Measurements from ENCODE around the gene TPD52L1.

The TPD52L1 gene

GRCh38 chr6:125285353-125285752 is 131.8 kb downstream of the TPD52L1 start:
- no peak overlapping the region for H3K27ac ChIP-seq
- TF ChIP-seq, protein P1, sequence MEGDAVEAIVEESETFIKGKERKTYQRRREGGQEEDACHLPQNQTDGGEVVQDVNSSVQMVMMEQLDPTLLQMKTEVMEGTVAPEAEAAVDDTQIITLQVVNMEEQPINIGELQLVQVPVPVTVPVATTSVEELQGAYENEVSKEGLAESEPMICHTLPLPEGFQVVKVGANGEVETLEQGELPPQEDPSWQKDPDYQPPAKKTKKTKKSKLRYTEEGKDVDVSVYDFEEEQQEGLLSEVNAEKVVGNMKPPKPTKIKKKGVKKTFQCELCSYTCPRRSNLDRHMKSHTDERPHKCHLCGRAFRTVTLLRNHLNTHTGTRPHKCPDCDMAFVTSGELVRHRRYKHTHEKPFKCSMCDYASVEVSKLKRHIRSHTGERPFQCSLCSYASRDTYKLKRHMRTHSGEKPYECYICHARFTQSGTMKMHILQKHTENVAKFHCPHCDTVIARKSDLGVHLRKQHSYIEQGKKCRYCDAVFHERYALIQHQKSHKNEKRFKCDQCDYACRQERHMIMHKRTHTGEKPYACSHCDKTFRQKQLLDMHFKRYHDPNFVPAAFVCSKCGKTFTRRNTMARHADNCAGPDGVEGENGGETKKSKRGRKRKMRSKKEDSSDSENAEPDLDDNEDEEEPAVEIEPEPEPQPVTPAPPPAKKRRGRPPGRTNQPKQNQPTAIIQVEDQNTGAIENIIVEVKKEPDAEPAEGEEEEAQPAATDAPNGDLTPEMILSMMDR (IDR thresholded peaks at IDR 0.05): no peak
- no peak for TF ChIP-seq ZFX (IDR thresholded peaks at IDR 0.05; ENCODE audit: borderline replicate concordance)

DNA sequence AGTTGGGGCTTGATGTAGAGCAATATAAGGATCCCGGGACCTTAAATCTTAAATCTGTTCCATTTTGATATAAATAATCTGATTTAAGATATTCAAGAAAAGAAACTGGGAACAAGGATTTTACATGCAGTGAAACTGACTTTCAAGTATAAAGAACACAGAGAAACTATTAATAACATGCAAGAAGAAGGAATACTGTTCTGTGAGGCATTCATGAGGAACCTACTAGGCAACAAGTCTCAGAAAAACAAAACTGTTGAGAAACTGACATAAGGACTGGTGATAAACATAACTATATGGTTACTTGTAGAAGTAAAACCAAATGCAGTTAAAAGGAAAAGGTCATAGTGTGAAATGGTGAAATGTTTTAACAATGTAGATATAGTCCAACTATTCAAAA is 132.4 kb downstream of the TPD52L1 start:
- no peak overlapping the region for H3K27ac ChIP-seq
- TF ChIP-seq, protein P1 (IDR thresholded peaks at IDR 0.05): no peak
- no peak for TF ChIP-seq ZFX (IDR thresholded peaks at IDR 0.05; ENCODE audit: borderline replicate concordance)

DNA sequence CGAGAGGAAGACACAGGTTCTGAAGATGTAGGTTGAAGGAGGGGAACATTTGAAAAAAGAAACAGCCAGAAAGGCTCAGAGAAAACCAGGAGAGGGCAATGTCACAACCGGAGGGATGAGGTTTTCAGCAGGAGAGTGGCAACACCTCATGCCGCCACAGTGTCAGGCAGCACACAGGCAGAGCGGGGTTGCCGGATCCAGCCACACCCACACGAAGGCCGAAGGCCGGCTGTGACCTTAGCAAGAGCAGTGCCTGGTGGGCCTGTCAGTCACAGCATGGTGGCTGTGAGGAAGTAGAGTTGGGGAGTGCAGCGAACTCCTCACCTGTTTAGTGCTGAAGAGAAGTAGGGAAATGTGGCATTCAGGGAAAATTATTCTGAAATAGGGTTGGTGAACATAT is 134.1 kb downstream of the TPD52L1 start:
- no peak overlapping the region for H3K27ac ChIP-seq
- no peak for TF ChIP-seq ZFX (IDR thresholded peaks at IDR 0.05; ENCODE audit: borderline replicate concordance)
- TF ChIP-seq, protein P1 (IDR thresholded peaks at IDR 0.05): no peak

GRCh38 chr6:125293587-125293986 is 140.0 kb downstream of the TPD52L1 start:
- no peak for TF ChIP-seq ZFX (IDR thresholded peaks at IDR 0.05; ENCODE audit: borderline replicate concordance)
- TF ChIP-seq, protein P1 (IDR thresholded peaks at IDR 0.05): no peak
- H3K27ac ChIP-seq: no peak overlapping the region

- TF ChIP-seq, protein P1 (IDR thresholded peaks at IDR 0.05): no peak
- TF ChIP-seq ZFX (IDR thresholded peaks at IDR 0.05; ENCODE audit: borderline replicate concordance): no peak
- H3K27ac ChIP-seq: no peak overlapping the region
These were observed 140.5 kb downstream of the TPD52L1 start for GRCh38 chr6:125294036-125294435.

DNA sequence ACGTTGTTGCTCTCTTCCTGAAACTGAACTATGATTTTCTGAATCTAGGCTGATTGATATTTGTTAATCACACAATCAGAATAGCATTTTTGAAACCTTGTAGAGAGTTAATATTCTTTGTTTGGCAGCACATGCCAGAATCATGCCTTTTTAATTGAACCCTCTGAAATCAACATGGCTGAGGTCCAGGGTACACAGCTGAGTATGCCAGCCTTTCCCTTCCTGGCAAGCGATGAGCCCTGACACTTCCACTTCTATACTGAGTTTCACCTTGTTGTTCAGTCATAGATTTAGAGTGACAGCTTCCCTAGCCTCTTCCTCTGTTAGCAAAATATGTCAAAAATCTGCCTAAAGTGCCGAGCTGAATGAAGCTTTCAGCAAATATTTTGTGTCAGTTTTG is 141.4 kb downstream of the TPD52L1 start:
- no peak for TF ChIP-seq ZFX (IDR thresholded peaks at IDR 0.05; ENCODE audit: borderline replicate concordance)
- TF ChIP-seq, protein P1 (IDR thresholded peaks at IDR 0.05): no peak
- no peak overlapping the region for H3K27ac ChIP-seq

GRCh38 chr6:125296471-125296870 is 142.9 kb downstream of the TPD52L1 start:
- TF ChIP-seq, protein P1 (IDR thresholded peaks at IDR 0.05): no peak
- TF ChIP-seq ZFX (IDR thresholded peaks at IDR 0.05; ENCODE audit: borderline replicate concordance): no peak

More at GRCh38 chr6:125296471-125296870, 142.9 kb downstream of the TPD52L1 start:
- no peak overlapping the region for H3K27ac ChIP-seq

Measured in 22Rv1 (cell line).